Adrenal gland (tissue), 5 donors: ENCODE measurements around the gene EMCN.

Source experiments
- POLR2A ChIP-seq, 2 donors: fragments of 450-650 bp; IDR thresholded peaks; one replicate each; pipeline ENCODE4 v1.6.1; 2017; ENCODE audit warnings: antibody characterized with exemption in 2 of 2, mild to moderate bottlenecking in 2 of 2, moderate library complexity in 1 of 2
- TF ChIP-seq, protein P1 (sequence below), 6 experiments: fragments of 450-650 bp in 4 of 6; fragments of 200-600 bp in 2 of 6; sonication (generic) in 1 of 6; IDR thresholded peaks; 1 replicate in 5 of 6; 2 replicates in 1 of 6; pipeline versions ENCODE4 v1.5.1 to v1.8.0; 2016 to 2021; ENCODE audit warnings: antibody characterized with exemption in 6 of 6, mild to moderate bottlenecking in 2 of 6, moderate library complexity in 1 of 6
- donor health status: DM: no; HTN: no; CAD: no.

DNA sequence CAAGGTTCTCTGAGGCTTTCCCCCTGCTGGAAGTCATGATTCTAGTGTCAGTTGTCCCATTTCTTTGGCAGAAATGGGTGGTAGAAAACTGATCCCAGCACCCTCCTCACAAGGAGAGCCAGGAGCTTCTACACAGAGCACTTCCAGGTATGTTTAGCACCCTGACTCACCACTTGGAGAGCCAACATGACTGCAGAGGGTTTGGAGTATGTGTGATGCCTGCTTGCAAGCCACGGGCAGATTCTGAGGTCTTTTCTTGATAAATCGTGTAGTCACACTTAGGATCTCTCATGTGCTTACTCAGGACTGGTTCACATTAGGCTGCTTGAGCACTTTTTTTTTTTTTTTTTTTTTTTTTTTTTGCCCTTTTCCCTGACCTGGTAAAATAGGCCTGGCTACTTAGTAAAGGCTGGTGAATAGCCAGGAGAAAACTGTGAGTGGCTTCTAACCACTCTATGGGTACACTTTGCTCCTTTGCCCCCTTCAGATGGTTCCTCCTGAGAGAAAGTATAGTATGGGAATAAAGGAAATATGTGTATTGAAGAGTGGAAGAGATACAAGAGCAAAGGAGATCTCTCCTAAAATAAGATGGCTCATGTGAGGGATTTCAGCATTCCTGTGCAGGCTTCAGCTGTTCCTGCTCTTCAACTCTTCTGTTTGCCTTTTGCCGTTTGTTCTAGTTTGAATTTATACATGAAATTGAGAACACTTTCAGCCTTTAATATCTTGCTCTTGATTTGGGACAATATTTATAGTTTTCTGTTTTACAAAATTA, 103.6 kb downstream of the EMCN start:
- TF ChIP-seq, protein P1, sequence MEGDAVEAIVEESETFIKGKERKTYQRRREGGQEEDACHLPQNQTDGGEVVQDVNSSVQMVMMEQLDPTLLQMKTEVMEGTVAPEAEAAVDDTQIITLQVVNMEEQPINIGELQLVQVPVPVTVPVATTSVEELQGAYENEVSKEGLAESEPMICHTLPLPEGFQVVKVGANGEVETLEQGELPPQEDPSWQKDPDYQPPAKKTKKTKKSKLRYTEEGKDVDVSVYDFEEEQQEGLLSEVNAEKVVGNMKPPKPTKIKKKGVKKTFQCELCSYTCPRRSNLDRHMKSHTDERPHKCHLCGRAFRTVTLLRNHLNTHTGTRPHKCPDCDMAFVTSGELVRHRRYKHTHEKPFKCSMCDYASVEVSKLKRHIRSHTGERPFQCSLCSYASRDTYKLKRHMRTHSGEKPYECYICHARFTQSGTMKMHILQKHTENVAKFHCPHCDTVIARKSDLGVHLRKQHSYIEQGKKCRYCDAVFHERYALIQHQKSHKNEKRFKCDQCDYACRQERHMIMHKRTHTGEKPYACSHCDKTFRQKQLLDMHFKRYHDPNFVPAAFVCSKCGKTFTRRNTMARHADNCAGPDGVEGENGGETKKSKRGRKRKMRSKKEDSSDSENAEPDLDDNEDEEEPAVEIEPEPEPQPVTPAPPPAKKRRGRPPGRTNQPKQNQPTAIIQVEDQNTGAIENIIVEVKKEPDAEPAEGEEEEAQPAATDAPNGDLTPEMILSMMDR (IDR thresholded peaks at IDR 0.05), result no peak
- no peak for TF ChIP-seq POLR2A (IDR thresholded peaks at IDR 0.05)
